OCI-LY3 (cell line): Measurements from ENCODE around the gene EGLN2.
"Not testable (repeated sequence)": the region's sequence is repeated elsewhere in the genome, so short reads cannot be mapped to it uniquely, and the experiment has no call there.

ENCODE experiments used
- H2AFZ ChIP-seq: fragments of 200-600, 300-600 bp; shearing (Covaris generic); 2 replicates; pipeline ENCODE4 v1.6.0; 2014; ENCODE audit warnings: antibody characterized with exemption, low read depth, low read length
- H3K27ac ChIP-seq: fragments of 200-600, 300-600 bp; sonication (generic); 2 replicates; pipeline ENCODE4 v1.5.1; 2014; ENCODE audit warnings: mild to moderate bottlenecking, low read length, moderate library complexity, mixed read lengths
- H3K27me3 ChIP-seq: fragments of 200-600, 300-600 bp; sonication (generic); 2 replicates; pipeline ENCODE4 v1.6.1; 2014; ENCODE audit warnings: low read depth, low read length, mixed read lengths
- H3K36me3 ChIP-seq: fragments of 200-600, 300-600 bp; sonication (generic); replicated peaks from 2 replicates; pipeline ENCODE3; 2014; ENCODE audit warnings: low read depth, low read length, mixed read lengths
- H3K4me1 ChIP-seq: fragments of 300-600, 200-600 bp; sonication (generic); 2 replicates; pipeline ENCODE4 v1.6.1; 2014; ENCODE audit warnings: low read length, mixed read lengths
- H3K4me2 ChIP-seq: fragments of 200-600, 300-600 bp; sonication (generic); 2 replicates; pipeline ENCODE4 v1.6.1; 2014; ENCODE audit warnings: low read length, mixed read lengths
- H3K4me3 ChIP-seq: fragments of 300-600, 200-600 bp; sonication (generic); 2 replicates; pipeline ENCODE4 v1.5.1; 2014; ENCODE audit warnings: antibody characterized with exemption, mild to moderate bottlenecking, low read length, moderate library complexity
- H3K79me2 ChIP-seq: fragments of 300-600, 200-600 bp; shearing (Covaris generic); 2 replicates; pipeline ENCODE4 v1.6.1; 2014; ENCODE audit warnings: mild to moderate bottlenecking, low read length, mixed read lengths
- H3K9ac ChIP-seq: fragments of 300-600, 200-600 bp; shearing (Covaris generic); 2 replicates; pipeline ENCODE4 v1.6.0; 2014; ENCODE audit warnings: mild to moderate bottlenecking, low read length, moderate library complexity
- H3K9me3 ChIP-seq: fragments of 200-600, 300-600 bp; shearing (Covaris generic); 2 replicates; pipeline ENCODE4 v1.6.1; 2014; ENCODE audit warnings: low read length, mixed read lengths; ENCODE audit not compliant: insufficient read depth
- H4K20me1 ChIP-seq: fragments of 200-600, 300-600 bp; sonication (generic); 2 replicates; pipeline ENCODE4 v1.6.1; 2016; ENCODE audit warnings: low read length, mixed read lengths; ENCODE audit not compliant: insufficient read depth
- CTCF ChIP-seq: fragments of 200-600, 300-600 bp; sonication (generic); IDR thresholded peaks from 2 replicates; pipeline ENCODE4 v1.5.1; 2014; ENCODE audit warnings: antibody characterized with exemption, low read length, low read depth
- EZH2phosphoT487 ChIP-seq: fragments of 200-600 bp; shearing (Covaris generic); IDR thresholded peaks from 2 replicates; pipeline ENCODE4 v1.6.1; 2018; ENCODE audit warnings: antibody characterized with exemption, mixed run types, low read depth

Gene EGLN2

GRCh38 chr19:40822161-40822560, 23.2 kb downstream of the EGLN2 start:
- Histone ChIP-seq H4K20me1 (no peaks in the 10 kb centered on the region), H3K4me3 (no peak overlapping the region), H3K4me2 (no peak overlapping the region), H2AFZ (no peak overlapping the region), H3K27me3 (no peaks in the 10 kb centered on the region), H3K27ac (no peak overlapping the region), H3K36me3 (no peaks in the 10 kb centered on the region), H3K9me3 (no peaks in the 10 kb centered on the region), H3K9ac (no peak overlapping the region), H3K4me1 (peaks cover 24% of the 10 kb centered on the region), H3K79me2 (no peaks in the 10 kb centered on the region)
- no peak for TF ChIP-seq CTCF
- TF ChIP-seq EZH2phosphoT487: no peak

DNA sequence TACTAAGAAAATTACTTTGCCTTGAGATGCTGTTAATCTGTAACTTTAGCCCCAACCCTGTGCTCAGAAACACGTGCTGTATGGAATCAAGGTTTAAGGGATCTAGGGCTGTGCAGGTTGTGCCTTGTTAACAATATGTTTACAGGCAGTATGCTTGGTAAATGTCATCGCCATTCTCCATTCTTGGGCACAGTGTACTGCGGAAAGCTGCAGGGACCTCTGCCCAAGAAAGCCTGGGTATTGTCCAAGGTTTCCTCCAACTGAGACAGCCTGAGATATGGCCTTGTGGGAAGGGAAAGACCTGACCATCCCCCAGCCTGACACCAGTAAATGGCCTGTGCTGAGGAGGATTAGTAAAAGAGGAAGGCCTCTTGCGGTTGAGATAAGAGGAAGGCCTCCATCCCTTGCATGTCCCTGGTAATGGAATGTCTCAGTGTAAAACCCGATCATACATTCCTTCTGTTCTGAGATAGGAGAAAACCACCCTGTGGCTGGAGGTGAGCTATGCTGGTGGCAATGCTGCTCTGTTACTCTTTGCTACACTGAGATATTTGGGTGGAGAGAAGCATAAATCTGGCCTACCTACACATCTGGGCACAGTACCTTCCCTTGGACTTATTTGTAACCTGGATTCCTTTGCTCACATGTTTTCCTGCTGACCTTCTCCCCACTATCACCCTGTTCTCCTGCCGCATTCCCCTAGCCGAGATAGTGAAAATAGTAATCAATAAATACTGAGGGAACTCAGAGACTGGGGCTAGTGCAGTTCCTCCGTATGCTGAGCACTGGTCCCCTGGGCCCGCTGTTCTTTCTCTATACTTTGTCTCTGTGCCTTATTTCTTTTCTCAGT, 23.9 kb downstream of the EGLN2 start:
- Histone ChIP-seq H3K4me1 (peaks cover 23% of the 10 kb centered on the region), H3K4me2 (0 out of 2 replicates have a peak overlapping the region, but pooled peaks have one; percentile 4)
- not testable (repeated sequence) for H4K20me1 ChIP-seq, H3K27ac ChIP-seq, H3K9me3 ChIP-seq, H3K36me3 ChIP-seq, H2AFZ ChIP-seq, H3K4me3 ChIP-seq, H3K79me2 ChIP-seq, H3K27me3 ChIP-seq, H3K9ac ChIP-seq

GRCh38 chr19:40824916-40825315, 25.9 kb downstream of the EGLN2 start:
- H3K27ac ChIP-seq, H4K20me1 ChIP-seq, H3K4me3 ChIP-seq, H3K4me2 ChIP-seq, H3K79me2 ChIP-seq, H3K9ac ChIP-seq, H3K9me3 ChIP-seq, H2AFZ ChIP-seq, H3K27me3 ChIP-seq, H3K36me3 ChIP-seq: not testable (repeated sequence)
- peaks cover 10% of the 10 kb centered on the region for H3K4me1 ChIP-seq

- not testable (repeated sequence) for H3K9ac ChIP-seq, H3K4me3 ChIP-seq, H3K36me3 ChIP-seq, H3K27ac ChIP-seq, H2AFZ ChIP-seq, H3K79me2 ChIP-seq, H3K9me3 ChIP-seq, H3K4me2 ChIP-seq, H3K27me3 ChIP-seq, H4K20me1 ChIP-seq
- H3K4me1 ChIP-seq: peaks cover 10% of the 10 kb centered on the region
These were observed 26.6 kb downstream of the EGLN2 start for GRCh38 chr19:40825460-40826095.

DNA sequence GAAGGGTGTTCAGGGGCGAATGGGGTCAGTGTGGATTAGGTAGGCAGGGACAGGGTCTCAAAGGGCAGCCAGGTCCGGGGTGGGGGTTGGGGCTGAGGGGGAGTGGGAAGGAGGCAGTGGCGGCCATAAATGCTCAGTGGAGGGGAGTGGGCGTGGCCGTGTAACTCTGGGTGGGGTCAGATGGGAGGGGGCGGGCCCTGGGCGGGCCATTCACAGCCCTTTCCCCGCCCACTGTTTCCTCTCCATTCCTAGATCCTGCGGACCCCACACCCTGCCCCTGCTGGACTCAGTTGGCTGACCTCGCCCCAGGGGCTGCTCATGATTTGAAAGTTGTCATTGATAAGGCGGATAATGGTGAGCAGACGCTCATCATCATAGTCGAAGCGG, 27.3 kb downstream of the EGLN2 start:
- not testable (repeated sequence) for H3K79me2 ChIP-seq, H2AFZ ChIP-seq, H3K9me3 ChIP-seq, H3K9ac ChIP-seq, H3K4me2 ChIP-seq, H3K4me3 ChIP-seq, H3K36me3 ChIP-seq, H3K27ac ChIP-seq, H3K27me3 ChIP-seq, H4K20me1 ChIP-seq
- H3K4me1 ChIP-seq: peaks cover 10% of the 10 kb centered on the region

DNA sequence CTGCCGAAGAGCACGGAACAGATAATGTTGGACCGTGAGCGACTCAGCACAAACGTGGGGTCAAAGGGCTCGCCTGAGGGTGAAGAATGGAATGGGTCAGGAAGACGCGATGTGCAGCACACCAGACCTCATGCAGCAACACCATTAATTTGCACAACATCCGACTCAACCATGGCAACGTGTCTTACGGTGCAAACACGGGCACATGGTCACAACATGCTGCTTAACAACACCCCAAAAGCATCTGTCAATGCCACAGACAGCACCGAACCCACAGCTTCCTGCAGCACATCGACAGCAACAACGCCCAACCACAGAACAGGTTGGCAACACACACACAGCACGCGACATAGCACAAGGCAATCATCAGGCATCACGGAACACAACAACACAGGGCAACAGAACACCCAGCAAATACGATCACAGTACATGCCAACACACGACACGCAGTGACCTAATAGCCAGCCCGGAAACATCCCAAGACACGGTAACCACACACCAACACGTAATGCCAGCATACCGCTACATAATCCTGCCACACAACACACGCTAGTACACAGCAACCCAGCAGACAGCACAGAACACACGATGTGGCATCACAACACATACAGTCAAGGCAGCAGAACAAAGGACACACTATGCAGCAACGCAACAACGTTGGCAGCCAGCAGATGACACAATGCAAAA, 27.9 kb downstream of the EGLN2 start:
- not testable (repeated sequence) for H3K9me3 ChIP-seq, H4K20me1 ChIP-seq, H3K36me3 ChIP-seq, H3K4me2 ChIP-seq, H2AFZ ChIP-seq, H3K27me3 ChIP-seq, H3K4me3 ChIP-seq, H3K9ac ChIP-seq, H3K27ac ChIP-seq, H3K79me2 ChIP-seq
- H3K4me1 ChIP-seq: peaks cover 10% of the 10 kb centered on the region
